Measurements from ENCODE around the gene STT3B.

STT3B gene

DNA sequence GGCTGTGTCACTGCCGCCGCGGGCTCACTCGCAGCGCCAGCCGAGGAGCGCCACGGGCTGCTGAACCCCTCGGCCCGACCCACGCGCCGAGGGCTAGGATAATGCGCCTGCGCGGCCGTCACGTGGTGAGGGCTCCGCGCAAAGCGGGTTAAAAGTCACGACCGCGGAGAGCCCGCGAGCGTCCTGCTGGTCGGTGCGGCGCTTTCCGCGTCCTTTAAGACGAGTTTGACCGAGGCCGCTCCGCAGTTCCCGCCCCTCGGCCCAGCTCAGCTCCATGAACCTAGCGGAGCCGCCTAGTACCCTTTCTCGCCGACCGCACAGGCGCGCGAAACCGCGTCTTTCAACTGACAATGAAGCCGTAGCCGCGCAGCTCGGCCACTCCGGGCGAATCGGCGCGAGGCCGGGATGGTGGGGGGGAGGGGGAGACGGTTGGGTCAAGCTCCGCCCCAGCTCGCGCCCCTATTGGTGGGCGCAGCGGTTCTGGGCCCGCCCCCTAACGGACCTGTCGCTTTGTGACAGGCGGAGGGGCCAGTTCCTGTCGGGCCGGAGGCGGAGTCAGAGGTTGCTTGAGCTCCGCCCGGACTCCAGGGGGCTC is 636 bp upstream of the STT3B start (continued):
- TF ChIP-seq GLIS1 (tag by site-specific recombination; IDR thresholded peaks at IDR 0.05) = peak; percentile 41
- TF ChIP-seq ZNF426 (tag by site-specific recombination; IDR thresholded peaks at IDR 0.05) = no peak
- peak; percentile 94 for TF ChIP-seq MYNN (tag by site-specific recombination; IDR thresholded peaks at IDR 0.05; ENCODE audit: borderline replicate concordance)
- peak; percentile 85 for TF ChIP-seq SP7 (tag by site-specific recombination; IDR thresholded peaks at IDR 0.05)
- TF ChIP-seq ZNF747 (tag by site-specific recombination; IDR thresholded peaks at IDR 0.05) = no peak
- TF ChIP-seq HIC1 (tag by site-specific recombination; IDR thresholded peaks at IDR 0.05) = no peak
- TF ChIP-seq ZNF266 (tag by site-specific recombination; IDR thresholded peaks at IDR 0.05; ENCODE audit: low read depth) = no peak
- TF ChIP-seq, protein P1, sequence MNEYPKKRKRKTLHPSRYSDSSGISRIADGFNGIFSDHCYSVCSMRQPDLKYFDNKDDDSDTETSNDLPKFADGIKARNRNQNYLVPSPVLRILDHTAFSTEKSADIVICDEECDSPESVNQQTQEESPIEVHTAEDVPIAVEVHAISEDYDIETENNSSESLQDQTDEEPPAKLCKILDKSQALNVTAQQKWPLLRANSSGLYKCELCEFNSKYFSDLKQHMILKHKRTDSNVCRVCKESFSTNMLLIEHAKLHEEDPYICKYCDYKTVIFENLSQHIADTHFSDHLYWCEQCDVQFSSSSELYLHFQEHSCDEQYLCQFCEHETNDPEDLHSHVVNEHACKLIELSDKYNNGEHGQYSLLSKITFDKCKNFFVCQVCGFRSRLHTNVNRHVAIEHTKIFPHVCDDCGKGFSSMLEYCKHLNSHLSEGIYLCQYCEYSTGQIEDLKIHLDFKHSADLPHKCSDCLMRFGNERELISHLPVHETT (tag by site-specific recombination; IDR thresholded peaks at IDR 0.05) = peak; percentile 64
- TF ChIP-seq KLF17 (tag by site-specific recombination; IDR thresholded peaks at IDR 0.05) = peak; percentile 39
- TF ChIP-seq ZNF133 (tag by site-specific recombination; IDR thresholded peaks at IDR 0.05) = no peak
- TF ChIP-seq, protein P2, sequence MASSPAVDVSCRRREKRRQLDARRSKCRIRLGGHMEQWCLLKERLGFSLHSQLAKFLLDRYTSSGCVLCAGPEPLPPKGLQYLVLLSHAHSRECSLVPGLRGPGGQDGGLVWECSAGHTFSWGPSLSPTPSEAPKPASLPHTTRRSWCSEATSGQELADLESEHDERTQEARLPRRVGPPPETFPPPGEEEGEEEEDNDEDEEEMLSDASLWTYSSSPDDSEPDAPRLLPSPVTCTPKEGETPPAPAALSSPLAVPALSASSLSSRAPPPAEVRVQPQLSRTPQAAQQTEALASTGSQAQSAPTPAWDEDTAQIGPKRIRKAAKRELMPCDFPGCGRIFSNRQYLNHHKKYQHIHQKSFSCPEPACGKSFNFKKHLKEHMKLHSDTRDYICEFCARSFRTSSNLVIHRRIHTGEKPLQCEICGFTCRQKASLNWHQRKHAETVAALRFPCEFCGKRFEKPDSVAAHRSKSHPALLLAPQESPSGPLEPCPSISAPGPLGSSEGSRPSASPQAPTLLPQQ (tag by site-specific recombination; IDR thresholded peaks at IDR 0.05) = peak; percentile 82
- TF ChIP-seq, protein P3, sequence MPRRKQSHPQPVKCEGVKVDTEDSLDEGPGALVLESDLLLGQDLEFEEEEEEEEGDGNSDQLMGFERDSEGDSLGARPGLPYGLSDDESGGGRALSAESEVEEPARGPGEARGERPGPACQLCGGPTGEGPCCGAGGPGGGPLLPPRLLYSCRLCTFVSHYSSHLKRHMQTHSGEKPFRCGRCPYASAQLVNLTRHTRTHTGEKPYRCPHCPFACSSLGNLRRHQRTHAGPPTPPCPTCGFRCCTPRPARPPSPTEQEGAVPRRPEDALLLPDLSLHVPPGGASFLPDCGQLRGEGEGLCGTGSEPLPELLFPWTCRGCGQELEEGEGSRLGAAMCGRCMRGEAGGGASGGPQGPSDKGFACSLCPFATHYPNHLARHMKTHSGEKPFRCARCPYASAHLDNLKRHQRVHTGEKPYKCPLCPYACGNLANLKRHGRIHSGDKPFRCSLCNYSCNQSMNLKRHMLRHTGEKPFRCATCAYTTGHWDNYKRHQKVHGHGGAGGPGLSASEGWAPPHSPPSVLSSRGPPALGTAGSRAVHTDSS (tag by site-specific recombination; IDR thresholded peaks at IDR 0.05) = no peak
- TF ChIP-seq ZNF837 (tag by site-specific recombination; IDR thresholded peaks at IDR 0.05) = 0 out of 2 replicates have a peak, but pooled peaks have one; percentile 74
- peak; percentile 48; the same call in 1 of the 2 replicates for TF ChIP-seq YY1 (tag by site-specific recombination; IDR thresholded peaks at IDR 0.05)
- peak; percentile 89 for TF ChIP-seq ZNF610 (tag by site-specific recombination; IDR thresholded peaks at IDR 0.05; ENCODE audit: borderline replicate concordance)
- no peak for TF ChIP-seq ZNF112 (tag by site-specific recombination; IDR thresholded peaks at IDR 0.05)
- TF ChIP-seq, protein P4, sequence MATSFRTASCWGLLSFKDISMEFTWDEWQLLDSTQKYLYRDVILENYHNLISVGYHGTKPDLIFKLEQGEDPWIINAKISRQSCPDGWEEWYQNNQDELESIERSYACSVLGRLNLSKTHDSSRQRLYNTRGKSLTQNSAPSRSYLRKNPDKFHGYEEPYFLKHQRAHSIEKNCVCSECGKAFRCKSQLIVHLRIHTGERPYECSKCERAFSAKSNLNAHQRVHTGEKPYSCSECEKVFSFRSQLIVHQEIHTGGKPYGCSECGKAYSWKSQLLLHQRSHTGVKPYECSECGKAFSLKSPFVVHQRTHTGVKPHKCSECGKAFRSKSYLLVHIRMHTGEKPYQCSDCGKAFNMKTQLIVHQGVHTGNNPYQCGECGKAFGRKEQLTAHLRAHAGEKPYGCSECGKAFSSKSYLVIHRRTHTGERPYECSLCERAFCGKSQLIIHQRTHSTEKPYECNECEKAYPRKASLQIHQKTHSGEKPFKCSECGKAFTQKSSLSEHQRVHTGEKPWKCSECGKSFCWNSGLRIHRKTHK (tag by site-specific recombination; IDR thresholded peaks at IDR 0.05) = no peak
- TF ChIP-seq ZNF449 (tag by site-specific recombination; IDR thresholded peaks at IDR 0.05) = no peak
- no peak for TF ChIP-seq ELK4 (IDR thresholded peaks at IDR 0.05; ENCODE audit: borderline replicate concordance, low read depth, low read length)
- peak; percentile 86 for TF ChIP-seq ZXDB (tag by site-specific recombination; IDR thresholded peaks at IDR 0.05)
- no peak for TF ChIP-seq ZNF670 (tag by site-specific recombination; IDR thresholded peaks at IDR 0.05; ENCODE audit: low read depth)
- peak; percentile 76; the same call in 1 of the 2 replicates for TF ChIP-seq ZBTB17 (tag by site-specific recombination; IDR thresholded peaks at IDR 0.05)
- TF ChIP-seq ZNF404 (tag by site-specific recombination; IDR thresholded peaks at IDR 0.05) = no peak
- peak; percentile 56 for TF ChIP-seq ZNF843 (tag by site-specific recombination; IDR thresholded peaks at IDR 0.05)
- TF ChIP-seq ZNF174 (tag by site-specific recombination; IDR thresholded peaks at IDR 0.05) = no peak
- TF ChIP-seq ZBTB1 (tag by site-specific recombination; IDR thresholded peaks at IDR 0.05) = peak; percentile 72; the same call in 1 of the 2 replicates
- TF ChIP-seq ZNF791 (tag by site-specific recombination; IDR thresholded peaks at IDR 0.05) = no peak
- no peak for TF ChIP-seq ZNF175 (tag by site-specific recombination; IDR thresholded peaks at IDR 0.05)
- TF ChIP-seq ZFP41 (tag by site-specific recombination; IDR thresholded peaks at IDR 0.05; ENCODE audit: borderline replicate concordance) = no peak

Measured in HEK293 (cell line).